ENCODE data around the gene SCAANT1.

The SCAANT1 gene

DNA sequence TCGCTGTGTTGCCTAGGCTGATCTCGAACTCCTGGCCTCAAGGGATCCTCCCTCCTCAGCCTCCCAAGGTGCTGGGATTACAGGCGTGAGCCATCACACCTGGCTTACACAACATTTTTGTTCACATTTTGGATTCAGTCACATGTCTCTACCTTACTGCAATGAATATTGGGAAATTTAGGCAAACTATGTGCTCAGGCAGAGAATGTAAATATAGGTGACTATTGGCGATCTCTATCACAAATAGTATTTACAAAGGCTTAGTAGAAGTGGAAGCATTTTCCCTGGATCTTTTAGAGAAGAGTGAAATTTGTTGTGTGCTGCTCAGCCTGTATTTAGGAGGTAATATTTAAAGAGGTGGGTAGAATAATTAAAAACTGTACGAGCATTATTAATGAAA lies 20.7 kb downstream of the SCAANT1 start:
- no peak for DNase-seq (ENCODE audit: extremely low read depth, low read depth)
- TF ChIP-seq, protein P1, sequence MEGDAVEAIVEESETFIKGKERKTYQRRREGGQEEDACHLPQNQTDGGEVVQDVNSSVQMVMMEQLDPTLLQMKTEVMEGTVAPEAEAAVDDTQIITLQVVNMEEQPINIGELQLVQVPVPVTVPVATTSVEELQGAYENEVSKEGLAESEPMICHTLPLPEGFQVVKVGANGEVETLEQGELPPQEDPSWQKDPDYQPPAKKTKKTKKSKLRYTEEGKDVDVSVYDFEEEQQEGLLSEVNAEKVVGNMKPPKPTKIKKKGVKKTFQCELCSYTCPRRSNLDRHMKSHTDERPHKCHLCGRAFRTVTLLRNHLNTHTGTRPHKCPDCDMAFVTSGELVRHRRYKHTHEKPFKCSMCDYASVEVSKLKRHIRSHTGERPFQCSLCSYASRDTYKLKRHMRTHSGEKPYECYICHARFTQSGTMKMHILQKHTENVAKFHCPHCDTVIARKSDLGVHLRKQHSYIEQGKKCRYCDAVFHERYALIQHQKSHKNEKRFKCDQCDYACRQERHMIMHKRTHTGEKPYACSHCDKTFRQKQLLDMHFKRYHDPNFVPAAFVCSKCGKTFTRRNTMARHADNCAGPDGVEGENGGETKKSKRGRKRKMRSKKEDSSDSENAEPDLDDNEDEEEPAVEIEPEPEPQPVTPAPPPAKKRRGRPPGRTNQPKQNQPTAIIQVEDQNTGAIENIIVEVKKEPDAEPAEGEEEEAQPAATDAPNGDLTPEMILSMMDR (IDR thresholded peaks at IDR 0.05; ENCODE audit: low read depth, low read length): no peak

DNA sequence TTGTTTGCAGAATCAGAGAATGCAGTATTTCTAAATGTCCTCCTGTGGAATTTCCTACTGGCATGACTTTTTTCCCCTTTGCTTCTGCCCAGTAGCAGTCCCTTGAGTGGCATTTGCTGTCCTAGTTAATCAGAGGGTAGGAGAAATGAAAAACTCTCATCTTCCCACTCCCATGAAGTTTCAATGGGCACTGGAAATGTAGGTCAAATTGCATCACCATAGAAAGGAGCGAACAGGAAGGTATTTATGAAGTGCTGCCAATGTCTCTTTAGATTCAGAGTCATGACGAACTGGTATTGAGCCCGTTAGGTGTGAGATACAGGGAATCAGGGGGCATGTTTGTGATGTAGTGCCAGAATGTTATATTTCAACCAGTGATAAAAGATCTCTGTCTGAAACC lies 25.3 kb downstream of the SCAANT1 start:
- no peak for DNase-seq (ENCODE audit: extremely low read depth, low read depth)
- TF ChIP-seq, protein P1 (IDR thresholded peaks at IDR 0.05; ENCODE audit: low read depth, low read length): no peak

DNA sequence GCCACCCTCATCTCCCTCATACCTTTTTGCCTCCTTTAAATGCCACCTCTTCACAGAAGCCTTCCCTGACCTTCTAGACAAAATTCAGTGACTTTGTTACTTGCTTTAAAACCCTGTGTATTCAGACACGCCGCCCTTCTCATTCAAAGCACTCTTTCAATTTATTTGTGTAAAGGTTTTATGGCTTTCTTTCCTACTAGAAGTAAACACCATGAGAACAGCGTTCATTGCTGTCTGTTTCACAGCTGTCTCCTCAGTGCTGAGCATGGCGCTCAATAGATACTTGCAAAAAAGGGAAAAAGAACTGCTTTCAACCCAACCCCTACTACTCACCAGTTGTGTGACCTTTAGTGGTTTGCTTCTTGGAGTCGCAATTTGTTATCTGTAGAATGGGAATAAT lies 31.5 kb downstream of the SCAANT1 start:
- TF ChIP-seq, protein P1 (IDR thresholded peaks at IDR 0.05; ENCODE audit: low read depth, low read length): no peak
- DNase-seq (ENCODE audit: extremely low read depth, low read depth): no peak

DNA sequence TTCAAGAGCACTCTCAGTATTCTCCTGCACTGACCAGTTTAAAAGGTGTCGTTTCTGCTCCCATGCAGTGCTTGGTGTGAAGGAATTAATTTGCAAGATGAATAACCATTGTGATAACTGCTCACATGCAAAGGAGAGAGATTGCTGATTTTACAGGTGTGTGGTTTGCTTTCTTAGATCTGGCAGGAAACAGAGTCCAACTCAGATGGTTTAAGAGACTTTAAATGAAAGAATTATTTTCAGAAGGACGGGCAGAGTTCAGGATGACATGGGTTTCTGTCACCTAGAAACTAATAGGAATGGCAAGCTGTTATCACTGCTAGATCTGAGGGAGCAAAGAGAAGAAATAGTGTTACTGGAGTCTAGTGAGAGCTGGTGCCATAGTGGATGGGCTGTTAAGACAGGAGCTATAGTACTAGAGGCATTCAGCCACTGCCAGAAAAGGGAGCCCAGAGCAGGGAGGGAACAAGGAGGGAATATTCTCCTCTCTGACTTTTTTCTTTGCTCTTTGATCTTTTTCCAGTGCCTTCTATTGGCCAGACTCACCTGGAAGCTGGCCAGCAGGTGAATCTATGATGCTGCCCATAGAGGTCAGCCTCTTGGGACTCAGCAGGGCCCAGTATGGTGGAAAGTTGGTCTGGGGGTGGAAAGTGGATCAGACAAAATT lies 33.7 kb downstream of the SCAANT1 start:
- TF ChIP-seq, protein P1 (IDR thresholded peaks at IDR 0.05; ENCODE audit: low read depth, low read length): no peak
- no peak for DNase-seq (ENCODE audit: extremely low read depth, low read depth)

DNA sequence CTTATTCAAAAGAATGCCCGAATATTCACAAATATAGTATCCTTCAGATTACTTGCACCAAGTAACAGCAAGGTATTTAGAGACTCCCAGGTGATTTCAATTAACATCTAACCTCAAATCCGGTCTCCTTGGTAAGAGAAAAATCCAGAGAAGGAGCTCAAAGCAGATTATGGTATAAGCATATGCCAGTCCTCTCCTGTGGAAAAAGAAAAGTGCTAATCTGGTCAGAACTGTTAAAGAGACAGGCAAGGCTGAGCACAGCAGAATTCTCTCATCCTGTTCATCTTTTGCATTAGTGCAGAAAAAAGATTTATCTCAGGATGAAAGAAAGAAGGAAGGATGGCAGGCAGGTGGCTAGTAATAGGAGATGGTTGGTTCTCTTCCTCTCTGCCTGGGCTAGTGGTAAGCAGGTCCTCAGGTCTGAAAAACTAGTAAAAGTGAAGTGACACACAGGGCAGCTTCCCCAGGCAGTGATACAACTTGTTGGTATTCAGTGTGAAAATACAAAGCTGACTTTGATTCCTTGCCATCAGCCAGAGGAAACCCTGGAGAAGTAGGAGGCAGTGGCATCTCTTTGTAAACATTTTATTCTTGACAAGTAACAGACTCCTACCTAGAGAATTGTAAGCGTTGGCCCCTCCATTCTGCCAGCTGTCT lies 34.3 kb downstream of the SCAANT1 start:
- TF ChIP-seq, protein P1 (IDR thresholded peaks at IDR 0.05; ENCODE audit: low read depth, low read length): no peak
- no peak for DNase-seq (ENCODE audit: extremely low read depth, low read depth)

DNA sequence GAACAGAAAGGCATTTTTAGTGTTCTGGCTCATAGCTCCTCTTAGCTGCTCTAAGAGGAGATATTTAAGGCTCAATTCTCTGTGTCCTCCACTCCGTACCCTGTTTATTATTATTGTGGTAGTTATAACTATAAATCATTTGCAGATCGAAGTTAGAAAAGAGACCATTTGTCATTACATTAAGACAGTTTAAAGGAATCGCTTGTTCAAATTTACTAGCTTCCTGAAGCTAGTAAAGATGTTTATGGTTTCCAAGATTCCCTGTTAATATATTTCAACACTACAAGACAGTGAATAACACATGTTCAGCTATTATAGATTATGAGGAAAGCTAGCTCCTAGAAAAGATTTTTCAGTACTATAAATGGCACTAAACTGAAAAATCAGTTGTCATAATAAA lies 35.9 kb downstream of the SCAANT1 start:
- TF ChIP-seq, protein P1 (IDR thresholded peaks at IDR 0.05; ENCODE audit: low read depth, low read length): no peak
- no peak for DNase-seq (ENCODE audit: extremely low read depth, low read depth)

DNA sequence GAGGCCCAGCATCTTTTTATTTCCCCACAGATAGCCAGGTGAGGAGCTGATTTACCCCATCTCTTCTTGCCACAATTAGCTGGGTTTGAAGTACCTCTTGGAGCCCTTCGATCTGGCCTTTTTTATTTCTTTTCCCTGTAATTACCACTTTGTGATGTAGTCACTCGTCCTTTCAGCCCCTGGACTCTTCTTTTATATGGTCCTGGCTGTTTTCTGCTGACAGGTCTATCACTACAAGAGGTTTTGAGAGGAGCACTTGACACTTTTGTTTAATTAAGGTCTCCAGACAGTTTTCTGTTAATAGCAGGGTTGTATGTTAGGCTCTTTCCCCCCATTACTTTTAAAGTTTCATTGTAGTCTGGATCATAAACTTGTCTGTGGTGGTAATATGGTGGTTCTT lies 36.7 kb downstream of the SCAANT1 start:
- TF ChIP-seq, protein P1 (IDR thresholded peaks at IDR 0.05; ENCODE audit: low read depth, low read length): no peak

More for the DNA sequence above, 36.7 kb downstream of the SCAANT1 start:
- no peak for DNase-seq (ENCODE audit: extremely low read depth, low read depth)

Data from AG09319 (cell line).